Mesothelial cell of epicardium (in vitro differentiated cells): Measurements from ENCODE around the gene REPIN1. TPM values are rescaled to one million over a fixed set of nuclear protein-coding genes. Genes with fewer than 3 reads are reported as not detected.

Experiments
- DNase-seq, 2 experiments: peaks; one replicate each; pipeline ENCODE4 v3.0.0; 2021; ENCODE audit warnings: low spot score in 2 of 2; ENCODE audit not compliant: unreplicated experiment in 2 of 2
- H3K27ac Mint-ChIP-seq: 2 replicates; pipeline ENCODE4 v1.8.0; 2021; ENCODE audit warnings: mixed read lengths
- H3K27me3 Mint-ChIP-seq: 2 replicates; pipeline ENCODE4 v1.8.0; 2021; ENCODE audit warnings: low read depth, mixed read lengths
- H3K36me3 Mint-ChIP-seq: 2 replicates; pipeline ENCODE4 v1.8.0; 2021; ENCODE audit warnings: mixed read lengths
- H3K4me1 Mint-ChIP-seq: 2 replicates; pipeline ENCODE4 v1.8.0; 2021; ENCODE audit warnings: mixed read lengths
- H3K4me3 Mint-ChIP-seq: 2 replicates; pipeline ENCODE4 v1.8.0; 2021; ENCODE audit warnings: mild to moderate bottlenecking, moderate library complexity, mixed read lengths
- H3K9me3 Mint-ChIP-seq: 2 replicates; pipeline ENCODE4 v1.8.0; 2021; ENCODE audit warnings: mixed read lengths
- CTCF ChIP-seq: fragments of 200-600 bp; sonication (generic); IDR thresholded peaks from one replicate; pipeline ENCODE4 v1.5.0; 2021; ENCODE audit warnings: antibody characterized with exemption; ENCODE audit not compliant: unreplicated experiment
- total RNA-seq: library from RNA; stranded (reverse); gene quantifications from 3 replicates; pipeline ENCODE4 v1.2.1, GENCODE V29; 2021

REPIN1 gene
- total RNA-seq, 1 donor from 2014 or later, result 148 TPM

DNA sequence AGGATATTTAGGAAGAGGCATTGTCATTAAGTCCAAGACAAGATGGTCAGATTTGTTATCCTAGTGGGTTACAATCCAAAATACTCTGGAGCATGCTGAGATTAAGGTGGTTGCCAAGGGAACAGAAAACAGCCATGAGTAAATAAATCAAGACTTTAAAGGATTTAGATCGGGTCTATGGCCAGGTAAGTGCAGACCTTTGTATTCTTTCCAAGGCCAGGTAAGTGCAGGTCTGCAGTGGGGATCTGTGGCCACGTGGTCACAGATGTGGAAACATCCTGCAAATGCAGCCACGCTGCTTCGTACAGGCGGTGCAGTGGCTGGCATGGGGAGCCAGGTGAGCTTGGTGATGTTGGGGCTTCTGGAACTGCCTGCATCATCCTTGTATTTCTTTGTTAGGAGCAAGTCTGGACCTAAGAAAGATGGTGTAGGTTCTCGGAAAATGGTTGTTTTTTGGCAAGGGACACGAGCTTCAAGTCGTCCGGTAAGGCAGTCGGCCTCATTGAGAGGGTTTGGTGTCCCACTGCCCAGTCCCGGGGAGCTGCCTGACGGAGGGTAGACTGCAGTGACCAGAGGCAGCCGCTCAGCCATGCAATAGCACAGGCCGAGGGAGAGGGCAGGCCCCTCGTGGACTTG lies 32.3 kb downstream of the REPIN1 start:
- H3K4me1 Mint-ChIP-seq, result peaks cover 47% of the 10 kb centered on the region
- H3K27me3 Mint-ChIP-seq, result no peaks in the 10 kb centered on the region
- TF ChIP-seq CTCF, result no peak
- peaks cover 11% of the 10 kb centered on the region for H3K36me3 Mint-ChIP-seq
- DNase-seq, result no peak
- no peak overlapping the region for H3K4me3 Mint-ChIP-seq
- no peaks in the 10 kb centered on the region for H3K9me3 Mint-ChIP-seq
- no peak overlapping the region for H3K27ac Mint-ChIP-seq

- H3K27ac Mint-ChIP-seq, result no peak overlapping the region
- no peaks in the 10 kb centered on the region for H3K9me3 Mint-ChIP-seq
- H3K27me3 Mint-ChIP-seq, result no peaks in the 10 kb centered on the region
- H3K4me3 Mint-ChIP-seq, result no peak overlapping the region
- DNase-seq, result no peak
- H3K36me3 Mint-ChIP-seq, result peaks cover 7% of the 10 kb centered on the region
- H3K4me1 Mint-ChIP-seq, result peaks cover 52% of the 10 kb centered on the region
- no peak for TF ChIP-seq CTCF
Measured at GRCh38 chr7:150401424-150401790, 32.8 kb downstream of the REPIN1 start.

- no peaks in the 10 kb centered on the region for H3K27me3 Mint-ChIP-seq
Measured at GRCh38 chr7:150401861-150402631, 33.4 kb downstream of the REPIN1 start.

GRCh38 chr7:150402671-150403321 lies 34.2 kb downstream of the REPIN1 start:
- H3K27me3 Mint-ChIP-seq, result no peaks in the 10 kb centered on the region
- TF ChIP-seq CTCF, result no peak
- peaks cover 60% of the 10 kb centered on the region for H3K4me1 Mint-ChIP-seq
- no peak for DNase-seq
- H3K9me3 Mint-ChIP-seq, result no peaks in the 10 kb centered on the region
- no peak overlapping the region for H3K27ac Mint-ChIP-seq
- H3K36me3 Mint-ChIP-seq, result peaks cover 9% of the 10 kb centered on the region
- H3K4me3 Mint-ChIP-seq, result peak overlapping the region; percentile 2

More at GRCh38 chr7:150401861-150402631, 33.4 kb downstream of the REPIN1 start:
- Mint-ChIP-seq H3K36me3 (peaks cover 8% of the 10 kb centered on the region), H3K27ac (no peak overlapping the region), H3K4me3 (peak overlapping the region; percentile 2), H3K4me1 (peaks cover 58% of the 10 kb centered on the region), H3K9me3 (no peaks in the 10 kb centered on the region)
- no peak for TF ChIP-seq CTCF
- no peak for DNase-seq

DNA sequence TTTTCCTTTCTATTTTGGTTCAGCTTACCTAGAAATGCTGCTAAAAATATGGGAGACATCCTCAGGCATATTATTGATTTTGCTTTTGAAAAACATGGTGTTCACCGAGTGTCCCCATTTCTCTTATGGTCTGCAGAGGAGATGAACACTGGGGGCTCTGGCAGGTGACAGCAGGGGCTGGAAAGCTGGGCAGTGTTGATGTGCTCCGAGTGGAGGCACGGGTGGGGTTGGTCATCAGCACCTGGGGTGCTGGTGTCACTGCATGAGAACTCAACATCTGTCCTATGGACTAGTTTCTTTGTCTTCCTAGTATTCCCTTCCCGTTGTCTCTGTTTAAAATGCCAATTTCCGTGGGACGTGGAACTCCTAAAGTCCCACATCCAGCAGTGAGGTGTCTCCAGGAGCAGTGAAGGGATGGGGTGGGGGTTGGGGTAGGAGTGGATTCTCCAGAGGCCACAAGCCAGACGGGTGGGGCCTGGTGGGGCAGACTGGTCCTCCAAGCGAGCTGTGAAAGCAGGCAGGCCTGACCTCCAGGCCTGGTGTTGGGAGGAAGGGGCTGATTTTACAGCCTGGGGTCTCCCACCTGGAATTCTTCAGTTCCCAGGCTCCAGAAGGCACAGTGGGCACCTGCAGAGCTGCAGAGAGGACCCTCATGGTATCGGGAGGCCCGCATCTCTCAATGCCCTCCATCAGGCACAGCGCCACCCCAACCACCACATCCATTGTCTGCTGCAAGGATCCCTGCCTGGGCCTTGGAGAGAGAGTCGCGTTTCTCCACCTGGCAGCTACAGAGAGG lies 35.0 kb downstream of the REPIN1 start:
- TF ChIP-seq CTCF, result no peak
- no peaks in the 10 kb centered on the region for H3K27me3 Mint-ChIP-seq
- peaks cover 9% of the 10 kb centered on the region for H3K36me3 Mint-ChIP-seq
- peaks cover 59% of the 10 kb centered on the region for H3K4me1 Mint-ChIP-seq
- H3K4me3 Mint-ChIP-seq, result peak overlapping the region; percentile 74
- H3K9me3 Mint-ChIP-seq, result no peaks in the 10 kb centered on the region
- peak overlapping the region; percentile 91 for H3K27ac Mint-ChIP-seq
- no peak for DNase-seq
